Measurements from ENCODE around the gene GAS7.

DNA sequence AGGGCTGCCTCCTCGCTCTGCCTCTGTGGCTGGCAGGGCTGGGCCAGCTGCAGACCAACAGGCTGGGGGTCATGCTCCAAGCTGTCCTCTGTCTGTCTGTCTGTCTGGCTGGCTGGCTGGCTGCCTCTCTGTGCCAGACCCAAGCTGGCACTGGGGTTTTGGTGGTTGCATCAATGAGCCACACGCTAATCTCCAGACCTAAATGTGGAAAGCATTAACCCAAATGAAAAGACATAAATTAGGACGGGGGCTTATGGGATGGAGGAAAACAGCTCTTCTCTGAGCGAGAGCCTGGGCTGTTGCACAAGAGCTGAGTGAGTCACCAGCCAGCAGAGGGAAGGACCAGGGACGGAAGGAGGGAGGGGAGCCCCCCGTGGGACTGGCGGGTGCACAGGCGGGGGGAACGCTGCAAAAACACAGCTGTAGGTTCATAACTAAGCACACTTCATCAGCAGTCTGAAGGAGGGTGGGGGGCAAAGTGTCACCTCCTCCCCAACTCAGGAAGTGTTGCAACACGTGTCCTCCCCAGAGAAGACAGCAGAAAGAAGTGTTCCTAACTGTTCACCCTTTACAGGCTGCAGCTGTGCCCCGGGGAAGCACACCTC lies 83.4 kb downstream of the GAS7 start:
- TF ChIP-seq CTCF (IDR thresholded peaks at IDR 0.05) (no peak), POLR2A (IDR thresholded peaks at IDR 0.05) (no peak), EP300 (IDR thresholded peaks at IDR 0.05) (peak; percentile 30)
